ENCODE data around the gene HOXA7.

GRCh38 chr7:27140126-27140857, 16.2 kb downstream of the HOXA7 start:
- TF ChIP-seq CTCF (IDR thresholded peaks at IDR 0.05) (no peak), POLR2A (IDR thresholded peaks at IDR 0.05) (peak in 1 of 2 donors; percentile 25), POLR2AphosphoS5 (IDR thresholded peaks at IDR 0.05) (no peak)
